ENCODE results near the gene ZNF488.

Gene ZNF488

GRCh38 chr10:47406870-47407691 lies 23.0 kb upstream of the ZNF488 start:
- Histone ChIP-seq H3K36me3 (ENCODE audit: control insufficient read depth in 1 of 2, insufficient read depth in 2 of 2, low read length in 2 of 2) (no peaks in the 10 kb centered on the region), H3K9me3 (ENCODE audit: control insufficient read depth in 1 of 2, low read length in 2 of 2) (no peaks in the 10 kb centered on the region), H3K4me3 (ENCODE audit: low read depth in 1 of 2, low read length in 2 of 2) (no peak overlapping the region), H3K27me3 (ENCODE audit: low read depth, low read length) (no peaks in the 10 kb centered on the region), H3K27ac (ENCODE audit: low read length) (no peak overlapping the region), H3K4me1 (ENCODE audit: control insufficient read depth in 1 of 2, insufficient read depth in 2 of 2, low read length in 2 of 2) (peaks cover 4 to 21% of the 10 kb centered on the region in 2 donors)

DNA sequence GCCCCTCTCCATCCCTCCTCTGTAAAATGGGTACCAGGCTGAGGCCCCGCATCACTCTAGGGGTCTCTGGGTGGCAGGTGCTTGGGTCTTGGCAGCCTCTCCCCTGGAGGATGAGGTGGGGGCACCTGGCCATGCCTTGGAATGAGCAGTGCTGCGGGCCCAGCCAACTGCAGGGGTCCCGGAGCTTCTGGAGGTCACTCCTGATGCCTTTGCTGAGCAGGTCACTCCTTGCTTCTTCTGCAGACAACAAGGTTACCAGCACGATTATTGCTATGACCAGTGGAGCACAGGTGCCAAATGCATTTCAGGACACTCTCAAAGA lies 22.4 kb upstream of the ZNF488 start:
- Histone ChIP-seq H3K9me3 (ENCODE audit: control insufficient read depth in 1 of 2, low read length in 2 of 2) (no peaks in the 10 kb centered on the region), H3K27ac (ENCODE audit: low read length) (no peak overlapping the region), H3K4me1 (ENCODE audit: control insufficient read depth in 1 of 2, insufficient read depth in 2 of 2, low read length in 2 of 2) (peaks cover 4 to 23% of the 10 kb centered on the region in 2 donors), H3K36me3 (ENCODE audit: control insufficient read depth in 1 of 2, insufficient read depth in 2 of 2, low read length in 2 of 2) (no peaks in the 10 kb centered on the region), H3K27me3 (ENCODE audit: low read depth, low read length) (no peaks in the 10 kb centered on the region), H3K4me3 (ENCODE audit: low read depth in 1 of 2, low read length in 2 of 2) (no peak overlapping the region)

GRCh38 chr10:47405857-47406547 lies 21.9 kb upstream of the ZNF488 start:
- no peak overlapping the region for H3K27ac ChIP-seq (ENCODE audit: low read length)
- H3K36me3 ChIP-seq (ENCODE audit: control insufficient read depth in 1 of 2, insufficient read depth in 2 of 2, low read length in 2 of 2) = no peaks in the 10 kb centered on the region
- peaks cover 4 to 23% of the 10 kb centered on the region in 2 donors for H3K4me1 ChIP-seq (ENCODE audit: control insufficient read depth in 1 of 2, insufficient read depth in 2 of 2, low read length in 2 of 2)
- H3K27me3 ChIP-seq (ENCODE audit: low read depth, low read length) = no peaks in the 10 kb centered on the region
- no peaks in the 10 kb centered on the region for H3K9me3 ChIP-seq (ENCODE audit: control insufficient read depth in 1 of 2, low read length in 2 of 2)
- no peak overlapping the region for H3K4me3 ChIP-seq (ENCODE audit: low read depth in 1 of 2, low read length in 2 of 2)

- no peak overlapping the region for H3K27ac ChIP-seq (ENCODE audit: low read length)
- H3K36me3 ChIP-seq (ENCODE audit: control insufficient read depth in 1 of 2, insufficient read depth in 2 of 2, low read length in 2 of 2) = no peaks in the 10 kb centered on the region
- H3K9me3 ChIP-seq (ENCODE audit: control insufficient read depth in 1 of 2, low read length in 2 of 2) = no peaks in the 10 kb centered on the region
- no peaks in the 10 kb centered on the region for H3K27me3 ChIP-seq (ENCODE audit: low read depth, low read length)
- peaks cover 4 to 23% of the 10 kb centered on the region in 2 donors for H3K4me1 ChIP-seq (ENCODE audit: control insufficient read depth in 1 of 2, insufficient read depth in 2 of 2, low read length in 2 of 2)
- H3K4me3 ChIP-seq (ENCODE audit: low read depth in 1 of 2, low read length in 2 of 2) = no peak overlapping the region
Measured at GRCh38 chr10:47404937-47405336, 20.8 kb upstream of the ZNF488 start.

- no peaks in the 10 kb centered on the region for H3K9me3 ChIP-seq (ENCODE audit: control insufficient read depth in 1 of 2, low read length in 2 of 2)
- no peak overlapping the region for H3K4me3 ChIP-seq (ENCODE audit: low read depth in 1 of 2, low read length in 2 of 2)
- no peaks in the 10 kb centered on the region for H3K27me3 ChIP-seq (ENCODE audit: low read depth, low read length)
- no peaks in the 10 kb centered on the region for H3K36me3 ChIP-seq (ENCODE audit: control insufficient read depth in 1 of 2, insufficient read depth in 2 of 2, low read length in 2 of 2)
- no peak overlapping the region for H3K27ac ChIP-seq (ENCODE audit: low read length)
- H3K4me1 ChIP-seq (ENCODE audit: control insufficient read depth in 1 of 2, insufficient read depth in 2 of 2, low read length in 2 of 2) = peaks cover 4 to 23% of the 10 kb centered on the region in 2 donors
Measured at GRCh38 chr10:47404446-47404845, 20.4 kb upstream of the ZNF488 start.

DNA sequence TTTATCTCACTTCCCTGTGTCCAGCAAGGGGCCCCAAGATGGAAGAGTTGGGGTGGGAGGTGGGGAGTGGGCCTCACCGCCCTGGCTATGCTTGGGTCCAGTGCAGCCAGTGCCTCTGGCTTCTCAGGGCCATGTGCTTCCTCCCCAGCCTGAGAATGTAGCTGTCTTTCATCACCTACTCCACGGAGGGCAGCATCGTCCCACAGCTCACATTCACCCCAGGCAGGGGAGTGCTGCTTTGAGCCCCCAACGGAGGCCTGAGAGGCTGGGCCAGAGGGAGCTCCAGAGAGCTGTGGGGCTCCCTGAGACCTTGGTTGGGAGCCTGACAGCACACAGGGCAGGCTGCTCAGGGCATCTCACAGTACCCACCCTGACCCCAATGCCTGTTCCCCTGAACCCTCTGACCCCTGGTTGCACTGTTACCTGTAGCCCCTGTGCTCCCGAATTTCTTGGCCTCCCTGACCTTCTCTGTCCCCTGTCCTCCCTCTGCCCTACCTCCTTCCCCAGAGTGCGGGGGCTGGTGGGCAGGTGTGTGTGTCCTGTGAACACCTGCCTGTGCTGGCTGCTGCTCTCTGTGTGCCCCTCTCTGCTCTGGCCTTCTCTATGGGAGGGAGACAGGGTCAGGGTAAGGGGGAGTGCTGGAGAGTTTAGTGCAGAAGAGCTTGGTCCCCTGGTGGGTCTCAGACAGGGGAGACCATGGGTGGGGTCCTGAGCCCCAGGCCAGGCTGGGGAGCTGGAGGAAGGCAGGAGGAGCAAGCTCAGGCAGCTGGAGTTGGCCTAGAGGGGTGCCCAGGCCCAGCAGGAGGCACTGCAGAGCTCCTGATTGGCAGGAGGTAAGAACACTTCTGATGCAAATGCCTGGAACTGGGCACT lies 19.6 kb upstream of the ZNF488 start:
- H3K4me3 ChIP-seq (ENCODE audit: low read depth in 1 of 2, low read length in 2 of 2) = no peak overlapping the region
- no peaks in the 10 kb centered on the region for H3K27me3 ChIP-seq (ENCODE audit: low read depth, low read length)
- H3K4me1 ChIP-seq (ENCODE audit: control insufficient read depth in 1 of 2, insufficient read depth in 2 of 2, low read length in 2 of 2) = peaks cover 4 to 23% of the 10 kb centered on the region in 2 donors
- H3K36me3 ChIP-seq (ENCODE audit: control insufficient read depth in 1 of 2, insufficient read depth in 2 of 2, low read length in 2 of 2) = no peaks in the 10 kb centered on the region
- no peak overlapping the region for H3K27ac ChIP-seq (ENCODE audit: low read length)
- H3K9me3 ChIP-seq (ENCODE audit: control insufficient read depth in 1 of 2, low read length in 2 of 2) = no peaks in the 10 kb centered on the region

GRCh38 chr10:47402641-47403301 lies 18.7 kb upstream of the ZNF488 start:
- H3K27ac ChIP-seq (ENCODE audit: low read length) = no peak overlapping the region

GRCh38 chr10:47401874-47402640 lies 18.0 kb upstream of the ZNF488 start:
- H3K9me3 ChIP-seq (ENCODE audit: control insufficient read depth in 1 of 2, low read length in 2 of 2) = no peaks in the 10 kb centered on the region
- no peak overlapping the region for H3K4me3 ChIP-seq (ENCODE audit: low read depth in 1 of 2, low read length in 2 of 2)
- H3K36me3 ChIP-seq (ENCODE audit: control insufficient read depth in 1 of 2, insufficient read depth in 2 of 2, low read length in 2 of 2) = no peaks in the 10 kb centered on the region
- no peak overlapping the region for H3K27ac ChIP-seq (ENCODE audit: low read length)
- H3K4me1 ChIP-seq (ENCODE audit: control insufficient read depth in 1 of 2, insufficient read depth in 2 of 2, low read length in 2 of 2) = peaks cover 4 to 23% of the 10 kb centered on the region in 2 donors
- no peaks in the 10 kb centered on the region for H3K27me3 ChIP-seq (ENCODE audit: low read depth, low read length)

More at GRCh38 chr10:47402641-47403301, 18.7 kb upstream of the ZNF488 start:
- no peaks in the 10 kb centered on the region for H3K36me3 ChIP-seq (ENCODE audit: control insufficient read depth in 1 of 2, insufficient read depth in 2 of 2, low read length in 2 of 2)
- H3K4me1 ChIP-seq (ENCODE audit: control insufficient read depth in 1 of 2, insufficient read depth in 2 of 2, low read length in 2 of 2) = peaks cover 4 to 23% of the 10 kb centered on the region in 2 donors
- no peak overlapping the region for H3K4me3 ChIP-seq (ENCODE audit: low read depth in 1 of 2, low read length in 2 of 2)
- no peaks in the 10 kb centered on the region for H3K27me3 ChIP-seq (ENCODE audit: low read depth, low read length)
- H3K9me3 ChIP-seq (ENCODE audit: control insufficient read depth in 1 of 2, low read length in 2 of 2) = no peaks in the 10 kb centered on the region

GRCh38 chr10:47401210-47401609 lies 17.1 kb upstream of the ZNF488 start:
- Histone ChIP-seq H3K4me3 (ENCODE audit: low read depth in 1 of 2, low read length in 2 of 2) (no peak overlapping the region), H3K27ac (ENCODE audit: low read length) (no peak overlapping the region), H3K9me3 (ENCODE audit: control insufficient read depth in 1 of 2, low read length in 2 of 2) (no peaks in the 10 kb centered on the region), H3K4me1 (ENCODE audit: control insufficient read depth in 1 of 2, insufficient read depth in 2 of 2, low read length in 2 of 2) (peaks cover 4 to 23% of the 10 kb centered on the region in 2 donors), H3K27me3 (ENCODE audit: low read depth, low read length) (no peaks in the 10 kb centered on the region), H3K36me3 (ENCODE audit: control insufficient read depth in 1 of 2, insufficient read depth in 2 of 2, low read length in 2 of 2) (no peaks in the 10 kb centered on the region)

GRCh38 chr10:47400786-47401185 lies 16.7 kb upstream of the ZNF488 start:
- H3K9me3 ChIP-seq (ENCODE audit: control insufficient read depth in 1 of 2, low read length in 2 of 2) = no peaks in the 10 kb centered on the region
- peaks cover 4 to 23% of the 10 kb centered on the region in 2 donors for H3K4me1 ChIP-seq (ENCODE audit: control insufficient read depth in 1 of 2, insufficient read depth in 2 of 2, low read length in 2 of 2)
- H3K4me3 ChIP-seq (ENCODE audit: low read depth in 1 of 2, low read length in 2 of 2) = no peak overlapping the region
- no peaks in the 10 kb centered on the region for H3K27me3 ChIP-seq (ENCODE audit: low read depth, low read length)
- H3K36me3 ChIP-seq (ENCODE audit: control insufficient read depth in 1 of 2, insufficient read depth in 2 of 2, low read length in 2 of 2) = no peaks in the 10 kb centered on the region
- H3K27ac ChIP-seq (ENCODE audit: low read length) = no peak overlapping the region

Data from muscle layer of duodenum (tissue), 2 donors.